ENCODE data around the gene CDKN2AIPNL. TPM values are rescaled to one million over a fixed set of nuclear protein-coding genes. Genes with fewer than 3 reads are reported as not detected.

CDKN2AIPNL gene
- total RNA-seq, 1 donor from 2014 or later, result 32.0 TPM

GRCh38 chr5:134447815-134448520 is 36.3 kb upstream of the CDKN2AIPNL start:
- DNase-seq, result no peak
- H3K27me3 Mint-ChIP-seq, result no peaks in the 10 kb centered on the region
- no peaks in the 10 kb centered on the region for H3K9me3 Mint-ChIP-seq
- H3K4me3 Mint-ChIP-seq, result no peak overlapping the region
- H3K36me3 Mint-ChIP-seq (ENCODE audit: low read depth), result no peaks in the 10 kb centered on the region
- intact Hi-C loops (cut with micrococcal nuclease), result no loop called here
- H3K27ac Mint-ChIP-seq, result no peak overlapping the region
- H3K4me1 Mint-ChIP-seq, result peaks cover 2% of the 10 kb centered on the region

GRCh38 chr5:134446938-134447337 is 35.3 kb upstream of the CDKN2AIPNL start:
- Mint-ChIP-seq H3K4me1 (peaks cover 2% of the 10 kb centered on the region), H3K27ac (no peak overlapping the region), H3K27me3 (no peaks in the 10 kb centered on the region), H3K4me3 (no peak overlapping the region), H3K9me3 (no peaks in the 10 kb centered on the region), H3K36me3 (ENCODE audit: low read depth) (no peaks in the 10 kb centered on the region)
- intact Hi-C loops (cut with micrococcal nuclease), result no loop called here
- no peak for DNase-seq

- DNase-seq, result no peak
- Mint-ChIP-seq H3K27ac (no peak overlapping the region), H3K36me3 (ENCODE audit: low read depth) (no peaks in the 10 kb centered on the region), H3K9me3 (no peaks in the 10 kb centered on the region), H3K4me1 (peaks cover 2% of the 10 kb centered on the region), H3K27me3 (no peaks in the 10 kb centered on the region), H3K4me3 (no peak overlapping the region)
- intact Hi-C loops (cut with micrococcal nuclease), result no loop called here
Observed at GRCh38 chr5:134445856-134446818, 34.5 kb upstream of the CDKN2AIPNL start.

- no peak for DNase-seq
- Mint-ChIP-seq H3K27me3 (no peaks in the 10 kb centered on the region), H3K36me3 (ENCODE audit: low read depth) (no peaks in the 10 kb centered on the region), H3K9me3 (no peaks in the 10 kb centered on the region), H3K4me3 (no peak overlapping the region), H3K27ac (no peak overlapping the region), H3K4me1 (peaks cover 2% of the 10 kb centered on the region)
- intact Hi-C loops (cut with micrococcal nuclease), result no loop called here
Observed at GRCh38 chr5:134444941-134445471, 33.3 kb upstream of the CDKN2AIPNL start.

GRCh38 chr5:134440201-134440755 is 28.6 kb upstream of the CDKN2AIPNL start:
- no peaks in the 10 kb centered on the region for H3K27me3 Mint-ChIP-seq
- H3K36me3 Mint-ChIP-seq (ENCODE audit: low read depth), result no peaks in the 10 kb centered on the region
- peaks cover 15% of the 10 kb centered on the region for H3K4me1 Mint-ChIP-seq
- no peak overlapping the region for H3K27ac Mint-ChIP-seq
- H3K4me3 Mint-ChIP-seq, result no peak overlapping the region
- intact Hi-C loops (cut with micrococcal nuclease), result no loop called here
- no peak for DNase-seq
- no peaks in the 10 kb centered on the region for H3K9me3 Mint-ChIP-seq

GRCh38 chr5:134439210-134439654 is 27.6 kb upstream of the CDKN2AIPNL start:
- DNase-seq, result no peak
- peaks cover 13% of the 10 kb centered on the region for H3K4me1 Mint-ChIP-seq
- no peak overlapping the region for H3K27ac Mint-ChIP-seq
- H3K4me3 Mint-ChIP-seq, result no peak overlapping the region
- no peaks in the 10 kb centered on the region for H3K27me3 Mint-ChIP-seq
- intact Hi-C loops (cut with micrococcal nuclease), result no loop called here
- no peaks in the 10 kb centered on the region for H3K9me3 Mint-ChIP-seq
- H3K36me3 Mint-ChIP-seq (ENCODE audit: low read depth), result no peaks in the 10 kb centered on the region

- no peak overlapping the region for H3K27ac Mint-ChIP-seq
Observed at GRCh38 chr5:134438721-134439123, 27.0 kb upstream of the CDKN2AIPNL start.

GRCh38 chr5:134437847-134438581 is 26.3 kb upstream of the CDKN2AIPNL start:
- intact Hi-C loops (cut with micrococcal nuclease), result loop anchor here (2.0 kb wide), 1 partner anchor 25 kb away; no protein-coding TSS in a partner anchor
- DNase-seq, result no peak
- no peaks in the 10 kb centered on the region for H3K27me3 Mint-ChIP-seq
- peaks cover 13% of the 10 kb centered on the region for H3K4me1 Mint-ChIP-seq
- no peak overlapping the region for H3K27ac Mint-ChIP-seq
- H3K4me3 Mint-ChIP-seq, result no peak overlapping the region
- H3K36me3 Mint-ChIP-seq (ENCODE audit: low read depth), result no peaks in the 10 kb centered on the region
- no peaks in the 10 kb centered on the region for H3K9me3 Mint-ChIP-seq

More at GRCh38 chr5:134438721-134439123, 27.0 kb upstream of the CDKN2AIPNL start:
- no peaks in the 10 kb centered on the region for H3K9me3 Mint-ChIP-seq
- H3K4me1 Mint-ChIP-seq, result peaks cover 13% of the 10 kb centered on the region
- no peak for DNase-seq
- intact Hi-C loops (cut with micrococcal nuclease), result no loop called here
- H3K4me3 Mint-ChIP-seq, result no peak overlapping the region
- no peaks in the 10 kb centered on the region for H3K27me3 Mint-ChIP-seq
- H3K36me3 Mint-ChIP-seq (ENCODE audit: low read depth), result no peaks in the 10 kb centered on the region

GRCh38 chr5:134437340-134437846 is 25.7 kb upstream of the CDKN2AIPNL start:
- Mint-ChIP-seq H3K9me3 (no peaks in the 10 kb centered on the region), H3K27me3 (no peaks in the 10 kb centered on the region), H3K36me3 (ENCODE audit: low read depth) (no peaks in the 10 kb centered on the region), H3K27ac (peak overlapping the region; percentile 85), H3K4me3 (no peak overlapping the region), H3K4me1 (peaks cover 19% of the 10 kb centered on the region)
- DNase-seq, result no peak
- intact Hi-C loops (cut with micrococcal nuclease), result loop anchor here (2.0 kb wide), 1 partner anchor 25 kb away; no protein-coding TSS in a partner anchor

- DNase-seq, result peak; percentile 88
- Mint-ChIP-seq H3K36me3 (ENCODE audit: low read depth) (no peaks in the 10 kb centered on the region), H3K27ac (peak overlapping the region; percentile 85), H3K27me3 (no peaks in the 10 kb centered on the region), H3K9me3 (no peaks in the 10 kb centered on the region), H3K4me1 (peaks cover 23% of the 10 kb centered on the region), H3K4me3 (peak overlapping the region; percentile 39)
- intact Hi-C loops (cut with micrococcal nuclease), result loop anchor here (2.0 kb wide), 1 partner anchor 24 kb away; no protein-coding TSS in a partner anchor
Observed at GRCh38 chr5:134436523-134437339, 25.1 kb upstream of the CDKN2AIPNL start.

GRCh38 chr5:134435560-134435959 is 23.9 kb upstream of the CDKN2AIPNL start:
- Mint-ChIP-seq H3K4me3 (no peak overlapping the region), H3K36me3 (ENCODE audit: low read depth) (no peaks in the 10 kb centered on the region), H3K27ac (peak overlapping the region; percentile 75), H3K4me1 (peaks cover 23% of the 10 kb centered on the region), H3K9me3 (no peaks in the 10 kb centered on the region), H3K27me3 (no peaks in the 10 kb centered on the region)
- no peak for DNase-seq
- intact Hi-C loops (cut with micrococcal nuclease), result no loop called here

- intact Hi-C loops (cut with micrococcal nuclease), result no loop called here
- DNase-seq, result no peak
- Mint-ChIP-seq H3K27ac (peak overlapping the region; percentile 67), H3K36me3 (ENCODE audit: low read depth) (no peaks in the 10 kb centered on the region), H3K4me3 (peak overlapping the region; percentile 4), H3K4me1 (peaks cover 23% of the 10 kb centered on the region), H3K9me3 (no peaks in the 10 kb centered on the region), H3K27me3 (peaks cover 9% of the 10 kb centered on the region)
Observed at GRCh38 chr5:134432677-134433359, 21.1 kb upstream of the CDKN2AIPNL start.

Measured in activated CD4-positive, alpha-beta T cell treated with anti-CD3 and anti-CD28 coated beads, Interleukin-2, amount 10 ng/mL, durations not matched to agents 24 days and 14 days (primary cell).